ENCODE data around the gene WDR73.

DNA sequence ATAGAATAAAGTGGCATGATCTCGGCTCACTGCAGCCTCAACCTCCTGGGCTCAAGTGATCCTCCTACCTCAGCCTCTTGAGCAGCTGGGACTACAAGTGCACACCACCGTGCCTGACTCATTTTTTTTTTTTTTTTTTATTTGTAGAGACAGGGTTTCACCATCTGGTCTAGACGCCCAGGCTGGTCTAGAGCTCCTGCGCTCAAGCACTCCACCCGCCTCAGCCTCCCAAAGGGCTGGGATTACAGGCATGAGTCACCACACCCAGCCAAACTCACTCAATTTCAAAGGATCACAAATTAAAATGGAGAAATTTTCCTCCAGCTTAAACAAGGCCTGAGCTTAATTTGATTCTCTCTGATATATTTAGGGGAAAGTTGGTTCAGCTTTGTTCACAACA, 31.2 kb upstream of the WDR73 start:
- TF ChIP-seq, protein P1, sequence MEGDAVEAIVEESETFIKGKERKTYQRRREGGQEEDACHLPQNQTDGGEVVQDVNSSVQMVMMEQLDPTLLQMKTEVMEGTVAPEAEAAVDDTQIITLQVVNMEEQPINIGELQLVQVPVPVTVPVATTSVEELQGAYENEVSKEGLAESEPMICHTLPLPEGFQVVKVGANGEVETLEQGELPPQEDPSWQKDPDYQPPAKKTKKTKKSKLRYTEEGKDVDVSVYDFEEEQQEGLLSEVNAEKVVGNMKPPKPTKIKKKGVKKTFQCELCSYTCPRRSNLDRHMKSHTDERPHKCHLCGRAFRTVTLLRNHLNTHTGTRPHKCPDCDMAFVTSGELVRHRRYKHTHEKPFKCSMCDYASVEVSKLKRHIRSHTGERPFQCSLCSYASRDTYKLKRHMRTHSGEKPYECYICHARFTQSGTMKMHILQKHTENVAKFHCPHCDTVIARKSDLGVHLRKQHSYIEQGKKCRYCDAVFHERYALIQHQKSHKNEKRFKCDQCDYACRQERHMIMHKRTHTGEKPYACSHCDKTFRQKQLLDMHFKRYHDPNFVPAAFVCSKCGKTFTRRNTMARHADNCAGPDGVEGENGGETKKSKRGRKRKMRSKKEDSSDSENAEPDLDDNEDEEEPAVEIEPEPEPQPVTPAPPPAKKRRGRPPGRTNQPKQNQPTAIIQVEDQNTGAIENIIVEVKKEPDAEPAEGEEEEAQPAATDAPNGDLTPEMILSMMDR (IDR thresholded peaks at IDR 0.05; ENCODE audit: insufficient read depth, low read length), result no peak
- TF ChIP-seq GABPA (IDR thresholded peaks at IDR 0.05; ENCODE audit: low read depth), result no peak
- no peak for TF ChIP-seq POLR2AphosphoS5 (IDR thresholded peaks at IDR 0.05; ENCODE audit: low read depth)
- TF ChIP-seq, protein P2, sequence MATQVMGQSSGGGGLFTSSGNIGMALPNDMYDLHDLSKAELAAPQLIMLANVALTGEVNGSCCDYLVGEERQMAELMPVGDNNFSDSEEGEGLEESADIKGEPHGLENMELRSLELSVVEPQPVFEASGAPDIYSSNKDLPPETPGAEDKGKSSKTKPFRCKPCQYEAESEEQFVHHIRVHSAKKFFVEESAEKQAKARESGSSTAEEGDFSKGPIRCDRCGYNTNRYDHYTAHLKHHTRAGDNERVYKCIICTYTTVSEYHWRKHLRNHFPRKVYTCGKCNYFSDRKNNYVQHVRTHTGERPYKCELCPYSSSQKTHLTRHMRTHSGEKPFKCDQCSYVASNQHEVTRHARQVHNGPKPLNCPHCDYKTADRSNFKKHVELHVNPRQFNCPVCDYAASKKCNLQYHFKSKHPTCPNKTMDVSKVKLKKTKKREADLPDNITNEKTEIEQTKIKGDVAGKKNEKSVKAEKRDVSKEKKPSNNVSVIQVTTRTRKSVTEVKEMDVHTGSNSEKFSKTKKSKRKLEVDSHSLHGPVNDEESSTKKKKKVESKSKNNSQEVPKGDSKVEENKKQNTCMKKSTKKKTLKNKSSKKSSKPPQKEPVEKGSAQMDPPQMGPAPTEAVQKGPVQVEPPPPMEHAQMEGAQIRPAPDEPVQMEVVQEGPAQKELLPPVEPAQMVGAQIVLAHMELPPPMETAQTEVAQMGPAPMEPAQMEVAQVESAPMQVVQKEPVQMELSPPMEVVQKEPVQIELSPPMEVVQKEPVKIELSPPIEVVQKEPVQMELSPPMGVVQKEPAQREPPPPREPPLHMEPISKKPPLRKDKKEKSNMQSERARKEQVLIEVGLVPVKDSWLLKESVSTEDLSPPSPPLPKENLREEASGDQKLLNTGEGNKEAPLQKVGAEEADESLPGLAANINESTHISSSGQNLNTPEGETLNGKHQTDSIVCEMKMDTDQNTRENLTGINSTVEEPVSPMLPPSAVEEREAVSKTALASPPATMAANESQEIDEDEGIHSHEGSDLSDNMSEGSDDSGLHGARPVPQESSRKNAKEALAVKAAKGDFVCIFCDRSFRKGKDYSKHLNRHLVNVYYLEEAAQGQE (IDR thresholded peaks at IDR 0.05; ENCODE audit: insufficient replicate concordance, low read depth), result no peak
- no peak for TF ChIP-seq SPI1 (IDR thresholded peaks at IDR 0.05; ENCODE audit: borderline replicate concordance, low read depth)
